H54 (cell line): ENCODE data around the gene CXCR6.

Source experiments
- DNase-seq: peaks from one replicate; pipeline ENCODE4 v3.0.0; 2011; ENCODE audit warnings: low spot score, mixed read lengths; ENCODE audit not compliant: insufficient read length
- FAIRE-seq: peaks from 3 replicates; lab custom pipeline; 2011; peaks lifted over from hg19 to GRCh38; lab: Jason Lieb, UNC
- POLR2A ChIP-seq: IDR thresholded peaks from 2 replicates; pipeline ENCODE4 v1.6.1; 2011; ENCODE audit warnings: low read depth, mild to moderate bottlenecking, low read length

CXCR6 gene

GRCh38 chr3:45948311-45948781 is 5.1 kb downstream of the CXCR6 start:
- no peak for TF ChIP-seq POLR2A
- FAIRE-seq (no peak), DNase-seq (no peak)

- FAIRE-seq (no peak), DNase-seq (no peak)
- no peak for TF ChIP-seq POLR2A
Observed at GRCh38 chr3:45948881-45949280, 5.6 kb downstream of the CXCR6 start.

- DNase-seq = no peak
- FAIRE-seq = no peak
- no peak for TF ChIP-seq POLR2A
Observed at GRCh38 chr3:45949432-45949831, 6.2 kb downstream of the CXCR6 start.

GRCh38 chr3:45950131-45950530 is 6.9 kb downstream of the CXCR6 start:
- FAIRE-seq (no peak), DNase-seq (no peak)
- no peak for TF ChIP-seq POLR2A

GRCh38 chr3:45950686-45951600 is 7.7 kb downstream of the CXCR6 start:
- TF ChIP-seq POLR2A = no peak
- DNase-seq = no peak
- no peak for FAIRE-seq

GRCh38 chr3:45951946-45952345 is 8.7 kb downstream of the CXCR6 start:
- TF ChIP-seq POLR2A = no peak
- DNase-seq (no peak), FAIRE-seq (no peak)

GRCh38 chr3:45952456-45952855 is 9.2 kb downstream of the CXCR6 start:
- FAIRE-seq = no peak
- no peak for TF ChIP-seq POLR2A
- DNase-seq = no peak

GRCh38 chr3:45953536-45953935 is 10.3 kb downstream of the CXCR6 start:
- TF ChIP-seq POLR2A = no peak
- FAIRE-seq (no peak), DNase-seq (no peak)

GRCh38 chr3:45954306-45954705 is 11.0 kb downstream of the CXCR6 start:
- TF ChIP-seq POLR2A = no peak
- no peak for DNase-seq
- no peak for FAIRE-seq

- no peak for FAIRE-seq
- DNase-seq = no peak
- no peak for TF ChIP-seq POLR2A
Observed at GRCh38 chr3:45955017-45955647, 11.9 kb downstream of the CXCR6 start.

GRCh38 chr3:45955706-45956105 is 12.4 kb downstream of the CXCR6 start:
- no peak for TF ChIP-seq POLR2A
- FAIRE-seq (no peak), DNase-seq (no peak)

GRCh38 chr3:45957586-45957985 is 14.3 kb downstream of the CXCR6 start:
- no peak for DNase-seq
- no peak for TF ChIP-seq POLR2A
- FAIRE-seq = no peak

GRCh38 chr3:45958321-45958791 is 15.1 kb downstream of the CXCR6 start:
- no peak for FAIRE-seq
- no peak for TF ChIP-seq POLR2A
- DNase-seq = no peak

GRCh38 chr3:45959201-45959600 is 15.9 kb downstream of the CXCR6 start:
- no peak for TF ChIP-seq POLR2A
- FAIRE-seq = no peak
- DNase-seq = no peak
